GM19467 (cell line): ENCODE measurements around the gene PRDM16.

Source experiments
- ATAC-seq: cut with Tn5 transposase; IDR thresholded peaks from one replicate; pipeline ENCODE4 v1.9.1; 2021; ENCODE audit warnings: mild to moderate bottlenecking, moderate library complexity; ENCODE audit not compliant: unreplicated experiment

Gene PRDM16

DNA sequence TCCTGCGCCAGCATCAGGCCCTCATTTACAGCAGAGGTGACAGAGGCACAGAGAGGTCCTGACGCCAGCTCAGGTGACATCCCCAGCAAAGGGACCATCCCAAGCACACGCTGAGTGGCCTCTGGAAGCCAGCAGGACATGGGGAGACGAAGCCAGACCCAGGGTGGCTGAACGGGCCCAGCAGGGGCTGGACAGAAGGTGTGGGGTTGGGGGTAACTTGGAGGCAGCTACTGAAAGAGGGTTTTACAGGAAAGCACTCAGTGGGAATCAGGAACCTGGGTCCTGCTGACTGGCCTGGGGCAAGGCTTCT, 383.8 kb downstream of the PRDM16 start:
- ATAC-seq: no peak

DNA sequence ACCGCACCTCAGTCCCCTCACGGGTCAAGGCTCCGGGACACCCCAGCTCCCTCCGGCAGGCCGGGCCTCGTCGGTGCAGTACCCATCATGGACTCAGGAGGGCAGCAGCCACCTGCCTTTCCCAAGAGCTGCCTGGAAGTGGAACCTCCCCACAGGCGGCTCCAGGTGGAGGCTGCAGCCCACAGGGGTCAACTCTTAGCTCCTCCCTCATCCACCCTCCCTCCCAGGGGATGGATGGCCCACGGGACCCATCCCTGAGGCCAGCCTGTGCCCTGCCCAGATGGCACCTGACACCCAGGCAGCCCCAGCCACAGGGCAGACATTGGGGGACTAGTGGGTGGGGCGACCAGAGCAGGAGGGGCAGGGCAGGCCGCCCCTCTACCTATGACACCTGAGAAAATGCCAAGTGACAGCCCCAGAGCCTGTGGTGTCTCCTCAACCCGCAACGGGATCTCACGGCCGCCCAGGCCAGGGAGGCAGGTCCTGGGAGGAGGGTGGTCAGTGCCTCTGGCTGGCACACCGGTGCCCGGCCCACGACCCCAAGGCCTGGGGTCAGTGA, 384.3 kb downstream of the PRDM16 start:
- ATAC-seq: no peak

DNA sequence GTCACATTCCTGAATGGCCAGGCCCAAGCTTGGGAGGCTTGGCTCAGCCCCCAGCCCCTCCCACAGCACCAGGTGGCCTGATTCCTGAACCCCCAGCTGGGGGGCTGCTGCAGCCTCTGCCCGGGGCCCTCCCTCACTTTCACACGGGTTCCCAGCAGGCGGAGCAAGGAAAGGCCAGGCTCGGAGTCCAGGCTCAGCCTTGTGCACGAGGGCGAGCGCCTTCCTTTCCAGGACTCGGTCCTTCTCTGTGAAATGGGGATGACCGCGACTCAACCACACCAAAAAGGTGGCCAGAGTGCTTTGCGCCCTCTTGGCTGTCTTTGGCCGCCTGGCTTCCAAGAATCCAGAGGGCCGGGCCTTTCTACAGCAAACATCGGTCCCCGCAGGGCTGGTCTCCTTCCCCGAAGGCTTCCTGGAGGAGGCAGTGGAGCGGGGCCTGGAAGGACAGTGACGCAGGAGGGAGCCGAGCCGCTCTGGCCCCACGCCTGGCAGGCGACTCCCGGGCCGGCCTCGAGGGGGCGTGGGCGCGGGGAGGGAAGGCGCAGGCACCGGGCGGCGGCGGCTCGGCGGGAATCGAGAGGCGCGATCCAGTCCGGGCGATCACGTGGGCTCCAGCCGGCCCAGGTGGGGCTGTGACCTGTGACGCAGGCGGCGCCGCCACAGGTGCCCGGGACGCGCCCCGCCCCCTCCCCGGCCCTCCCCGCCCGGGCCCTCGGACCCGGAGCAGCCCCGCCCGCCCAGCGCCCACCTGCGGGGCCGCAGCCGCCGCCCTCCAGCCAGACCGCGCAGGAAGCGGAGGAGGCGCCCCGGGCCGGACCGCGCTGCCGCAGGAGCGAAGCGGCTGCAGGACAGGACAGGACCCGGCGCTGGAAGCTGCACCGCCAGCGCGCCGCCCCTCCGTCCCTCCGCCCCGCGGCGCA, 385.1 kb downstream of the PRDM16 start, which contains the start of gene ARHGEF16:
TSS of gene ARHGEF16 (plus strand) at position 775 of the 920 bp plus-strand sequence. CDS start 8,420 bp downstream, outside the sequence.
- no peak for ATAC-seq

DNA sequence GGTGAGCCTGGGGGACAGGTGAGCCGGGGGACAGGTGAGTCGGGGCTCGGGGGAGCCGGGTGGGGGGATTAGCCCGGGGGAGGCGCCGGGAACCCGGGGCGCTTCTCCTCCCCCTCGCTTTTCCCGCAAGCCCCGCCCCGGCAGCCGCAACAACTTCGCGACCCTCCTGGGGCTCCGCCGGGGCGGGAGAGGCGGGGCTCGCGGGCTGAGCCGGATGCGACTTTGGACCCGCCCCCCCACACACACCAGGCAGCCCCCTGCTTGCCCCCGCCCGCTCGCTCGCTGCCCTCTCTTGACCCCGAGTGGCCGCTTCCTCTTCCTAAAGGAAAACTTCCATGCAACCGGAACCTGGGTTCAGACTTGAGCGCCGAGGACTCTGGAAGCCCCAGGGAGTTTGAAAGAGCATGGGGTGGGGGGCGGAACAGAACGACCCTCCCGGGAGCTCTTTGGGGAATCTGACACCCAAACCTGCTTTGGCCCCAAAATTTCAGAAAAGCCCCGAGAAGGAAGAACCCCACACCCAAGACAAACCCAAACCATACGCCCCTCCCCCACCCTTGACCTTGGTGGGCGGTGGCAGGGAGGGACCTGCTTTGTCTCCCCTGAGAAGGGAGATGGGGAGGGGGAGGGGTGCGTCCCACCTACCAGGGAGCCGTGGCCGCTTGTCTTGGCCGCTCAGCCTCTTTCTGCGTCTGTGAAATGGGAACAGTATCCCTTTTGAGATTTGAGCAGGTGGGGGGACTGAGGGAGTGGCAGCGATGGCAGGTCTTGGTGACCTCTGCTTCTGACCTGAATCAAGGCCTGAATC, 386.0 kb downstream of the PRDM16 start:
- no peak for ATAC-seq

DNA sequence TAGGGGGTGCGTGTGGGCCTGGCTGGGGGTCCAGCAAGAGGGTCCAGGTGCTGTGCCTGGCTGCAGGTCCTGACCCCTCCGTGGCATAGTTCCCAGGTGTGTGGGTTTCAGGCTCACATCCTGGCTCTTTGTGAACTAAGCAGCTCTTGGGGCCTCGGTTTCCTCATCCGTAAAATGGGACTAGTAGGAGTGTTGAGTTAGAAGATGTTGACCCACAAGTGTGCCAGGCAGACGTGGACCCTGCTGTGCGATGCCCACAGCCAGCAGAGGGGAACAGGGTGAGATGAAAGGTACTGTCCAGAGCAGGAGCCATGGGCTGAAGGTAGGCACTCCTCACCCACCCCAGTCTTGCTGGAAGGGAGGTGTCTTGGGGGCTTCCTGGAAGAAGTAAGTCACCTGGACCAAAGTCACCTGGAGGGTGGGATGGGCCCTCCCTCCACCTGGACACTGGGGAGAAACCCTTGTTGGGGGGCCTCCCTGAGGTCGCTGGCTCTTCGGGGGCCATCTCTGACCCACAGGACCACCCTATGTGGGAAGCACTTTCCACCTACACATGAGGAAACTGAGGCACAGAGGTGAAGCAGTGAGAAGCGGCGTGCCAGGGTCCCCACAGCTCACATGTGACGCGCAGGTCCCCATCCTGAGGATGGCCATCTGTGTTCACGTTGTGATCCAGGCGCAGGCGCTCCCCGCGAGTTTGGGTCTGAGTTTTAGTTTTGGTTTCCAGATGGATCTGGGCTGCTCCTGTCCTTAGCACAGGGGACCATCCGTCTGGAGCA, 386.9 kb downstream of the PRDM16 start:
- no peak for ATAC-seq

DNA sequence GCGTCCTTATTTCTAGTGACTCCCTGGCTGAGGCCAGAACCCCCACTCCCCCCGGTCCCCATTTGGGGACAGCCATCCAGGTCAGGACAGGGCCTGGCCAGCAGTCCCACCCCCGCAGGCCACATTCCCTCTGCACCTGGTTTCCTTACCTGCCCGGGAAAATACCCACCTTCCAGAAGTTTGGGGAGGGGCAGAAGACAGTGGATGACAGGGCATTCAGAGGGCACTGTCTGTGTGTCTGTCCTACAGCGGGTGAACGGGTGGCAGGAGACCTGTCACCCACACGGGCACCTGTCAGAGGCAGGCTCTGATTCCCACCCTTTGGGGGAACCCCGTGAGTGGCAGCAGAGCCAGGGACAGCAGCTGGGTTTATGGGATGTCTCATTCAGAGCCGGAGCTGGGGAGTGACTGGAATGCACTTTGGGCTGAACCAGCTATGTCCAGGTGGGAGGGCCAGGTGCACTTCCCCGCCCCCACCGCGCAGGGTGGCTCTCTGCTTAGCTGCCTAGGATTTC, 387.5 kb downstream of the PRDM16 start:
- ATAC-seq: no peak

DNA sequence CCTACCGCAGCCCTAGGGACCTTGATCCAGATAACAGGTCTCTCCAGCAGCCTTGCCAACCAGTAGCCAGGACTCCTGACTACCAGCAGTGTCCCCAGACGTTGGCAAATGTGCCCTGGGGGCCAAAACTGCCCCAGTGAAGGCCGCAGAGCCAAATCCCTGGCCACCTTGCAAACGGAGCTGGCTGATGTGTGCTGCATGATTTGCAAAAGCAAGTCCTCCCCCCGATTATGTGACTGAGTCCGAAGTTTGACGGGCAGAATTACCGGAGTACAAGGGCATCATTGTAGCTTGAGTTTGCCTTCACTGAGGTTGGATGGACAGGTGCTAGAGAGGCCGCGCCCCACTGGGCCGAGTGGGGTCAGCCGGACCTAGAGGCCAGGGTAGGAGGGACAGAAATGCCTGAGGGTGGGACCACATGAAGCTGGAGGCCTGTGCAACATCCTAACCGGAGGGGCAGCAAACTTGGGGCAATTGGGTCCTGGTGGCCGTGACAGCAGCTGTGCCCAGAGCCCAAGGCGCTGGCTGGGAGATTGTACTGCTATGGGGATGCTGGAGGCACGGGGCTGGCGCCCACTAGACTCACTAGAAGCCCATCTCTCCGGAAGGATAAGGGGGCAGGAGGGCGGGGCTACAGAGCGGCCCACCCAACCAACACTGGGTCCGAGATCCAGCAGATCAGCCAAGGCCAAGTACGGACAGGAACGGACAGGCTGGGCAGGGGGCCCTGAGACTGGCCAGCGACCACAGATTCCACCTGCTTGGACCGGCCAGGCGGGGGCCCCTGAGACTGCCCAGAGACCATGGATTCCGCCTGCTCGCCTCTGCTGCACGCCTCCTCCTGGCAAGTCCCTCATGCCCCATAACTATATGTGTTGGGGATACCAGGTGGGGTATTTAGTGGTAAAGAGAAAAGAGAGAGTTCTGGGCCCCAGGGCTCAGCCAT, 388.2 kb downstream of the PRDM16 start:
- ATAC-seq: no peak

DNA sequence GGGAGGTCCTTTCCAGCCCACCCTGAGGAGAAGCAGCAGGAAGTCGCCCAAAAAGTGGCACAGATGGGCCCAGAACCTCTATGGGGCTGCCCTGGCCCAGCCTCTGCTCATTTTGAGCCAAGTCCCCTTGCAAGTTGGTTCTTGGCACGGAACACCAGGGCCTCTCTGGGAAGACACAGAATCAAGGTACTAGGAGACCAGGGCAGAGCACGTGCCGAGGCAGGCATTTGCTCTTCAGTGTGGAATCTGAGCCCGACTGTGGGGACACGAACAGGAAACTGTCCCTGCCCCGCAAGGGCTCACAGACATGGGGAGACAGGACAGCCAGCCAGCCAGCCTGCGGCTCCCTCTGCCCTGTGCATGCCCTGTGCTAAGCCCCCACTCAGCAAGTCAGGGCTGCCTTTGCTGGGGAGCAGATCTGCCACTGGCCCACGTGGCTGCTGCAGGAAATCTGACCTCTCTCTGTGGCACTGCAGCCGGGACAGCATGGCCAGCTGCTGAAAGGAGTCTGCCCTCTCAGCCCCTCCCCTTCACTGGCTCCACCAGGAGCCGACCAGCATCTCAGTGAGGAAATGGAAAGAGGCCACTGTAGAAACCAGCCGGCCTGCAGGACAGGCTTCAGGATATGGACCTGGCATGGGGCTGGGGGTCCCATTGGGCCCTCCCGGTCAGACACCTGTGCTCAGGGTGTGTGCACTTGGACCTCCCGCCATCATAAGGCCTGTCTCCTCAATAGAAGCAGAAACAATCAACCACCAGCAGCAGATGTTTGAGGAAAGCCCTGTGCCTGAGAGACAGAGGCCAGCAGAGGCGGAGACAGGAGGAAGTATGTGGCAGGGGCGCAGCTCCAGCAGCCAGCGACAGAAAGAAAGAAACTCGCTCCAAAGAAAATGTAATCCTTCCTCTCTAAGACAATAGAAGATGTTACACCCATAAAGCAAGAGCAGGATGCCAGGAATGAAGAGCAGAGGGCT, 389.2 kb downstream of the PRDM16 start:
- ATAC-seq: no peak

DNA sequence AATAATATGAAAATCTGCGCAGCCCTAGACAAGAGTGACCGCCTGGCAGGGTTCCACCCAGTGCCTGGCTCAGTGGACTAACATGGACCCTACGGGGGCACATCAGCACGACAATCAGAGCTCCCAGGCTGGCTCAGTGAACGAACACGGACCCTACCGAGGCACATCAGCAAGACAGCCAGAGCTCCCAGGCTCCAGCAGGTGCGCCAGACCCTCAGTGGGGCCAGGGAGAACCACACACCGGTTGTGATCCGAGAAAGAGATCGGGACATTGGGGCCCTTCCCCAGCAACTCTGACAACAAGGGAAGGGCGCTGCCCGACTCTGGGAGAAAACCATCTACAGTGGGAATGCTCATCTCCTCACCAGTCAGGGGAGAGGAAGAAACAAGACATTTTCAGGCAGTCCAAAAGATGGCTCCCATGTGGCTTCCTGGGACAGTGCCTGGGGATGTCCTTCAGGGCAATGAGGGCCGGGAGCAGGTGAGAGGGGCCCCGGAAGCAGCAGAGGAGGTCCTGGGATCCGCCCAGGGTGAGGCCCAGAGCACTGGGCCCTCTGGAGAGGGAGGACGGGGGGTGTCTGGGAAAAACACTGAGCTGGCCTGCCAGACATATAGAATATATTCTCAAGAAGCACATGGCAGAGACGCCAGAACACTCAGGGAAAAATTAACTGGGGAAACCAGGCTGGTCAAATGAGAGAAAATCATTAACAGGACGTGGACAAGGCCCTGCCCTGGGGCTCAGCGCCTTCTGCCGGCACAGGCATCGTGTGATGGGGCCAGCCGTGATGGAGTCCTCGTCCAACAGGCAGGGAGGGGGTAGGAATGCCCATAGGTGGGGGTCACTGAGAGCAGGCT, 390.3 kb downstream of the PRDM16 start:
- ATAC-seq: no peak

DNA sequence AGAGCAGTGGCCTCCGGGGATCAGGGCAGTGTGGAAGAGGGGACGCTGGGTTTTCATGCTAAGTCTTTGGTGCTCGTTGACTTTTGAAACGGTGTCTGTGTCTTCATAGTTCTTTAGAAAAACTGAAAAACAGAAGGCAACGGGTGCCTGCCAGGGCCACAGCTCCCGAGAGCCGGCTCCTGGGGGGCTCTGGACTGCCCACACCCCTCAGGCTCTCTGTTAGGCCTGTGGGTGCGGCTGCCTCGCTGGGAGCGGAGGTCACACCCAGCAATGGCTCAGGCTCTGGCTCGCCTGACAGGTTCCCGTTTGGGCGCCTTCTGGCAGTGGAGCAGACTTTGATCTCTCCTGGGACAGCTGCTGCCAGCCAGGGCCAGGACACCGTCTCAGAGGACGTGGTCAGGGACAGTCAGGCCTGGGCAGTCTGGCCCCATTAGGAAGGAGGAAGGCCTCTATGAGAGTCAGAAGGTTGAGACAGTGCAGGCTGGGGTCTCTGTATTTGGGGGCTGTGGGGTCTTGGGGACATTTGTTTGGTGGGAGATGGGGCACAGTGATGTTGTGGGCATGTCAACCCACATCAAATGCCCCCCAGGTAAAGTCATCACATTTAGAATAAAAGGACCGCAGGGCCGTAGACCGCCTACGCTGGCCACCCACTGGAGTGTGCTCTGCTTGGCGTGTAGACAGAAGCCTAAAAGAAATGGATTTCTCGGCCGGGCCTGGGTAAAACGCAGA, 391.1 kb downstream of the PRDM16 start:
- no peak for ATAC-seq

DNA sequence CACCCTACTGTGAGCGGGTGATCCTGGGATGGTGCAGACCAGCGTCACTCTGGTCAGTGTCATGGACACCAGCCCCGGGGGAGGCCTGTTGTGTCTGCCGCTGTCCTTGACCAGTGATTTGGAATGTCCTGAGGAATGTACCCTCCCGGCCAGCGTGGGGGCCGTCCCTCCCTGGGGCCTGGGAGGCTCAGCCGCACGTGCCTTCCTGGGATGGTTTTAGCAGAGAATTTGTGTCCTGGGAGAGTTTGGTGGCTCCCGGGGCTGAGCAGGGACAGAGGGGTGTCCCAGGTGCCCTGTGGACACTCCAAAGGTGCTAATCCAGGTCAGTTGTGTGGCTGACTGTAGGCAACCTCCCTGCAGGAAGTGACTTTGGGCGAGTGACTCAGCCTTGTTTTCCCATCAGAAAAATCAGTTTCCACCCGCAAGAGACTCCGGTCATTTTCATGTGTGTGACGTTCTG, 391.7 kb downstream of the PRDM16 start:
- ATAC-seq: no peak

DNA sequence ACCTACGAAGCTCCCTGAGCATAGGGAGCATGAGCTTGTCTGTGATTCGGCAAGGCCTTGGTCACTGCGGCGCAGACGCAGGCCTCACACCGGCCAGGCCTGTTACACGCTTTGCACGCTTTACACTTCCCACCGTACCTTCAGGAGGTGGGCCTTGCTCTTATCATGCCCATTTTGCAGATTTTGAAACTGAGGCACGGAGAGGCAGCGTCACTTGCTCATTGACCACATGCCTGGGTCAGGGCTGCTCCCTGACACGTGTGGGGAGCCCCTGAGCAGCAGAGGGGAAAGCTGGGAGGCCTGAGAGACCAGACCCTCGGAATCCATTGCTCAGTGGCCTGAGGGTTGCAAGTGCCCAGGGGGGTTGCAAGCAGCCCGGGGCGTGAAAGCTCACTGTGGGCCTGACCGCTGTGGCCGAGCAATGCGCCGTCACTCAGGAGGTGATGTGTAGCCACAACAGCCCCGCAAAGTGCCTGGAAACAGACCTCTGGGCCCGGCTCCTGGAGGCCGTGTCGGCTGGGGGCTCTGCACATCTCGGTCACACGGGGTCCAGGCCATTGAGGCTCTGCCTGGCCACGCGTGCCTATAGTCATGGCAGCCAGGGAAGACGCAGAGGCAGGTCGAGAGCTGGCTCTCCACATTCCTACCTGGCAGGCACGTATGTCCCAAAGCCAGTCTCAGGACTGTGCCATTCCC, 392.4 kb downstream of the PRDM16 start:
- ATAC-seq: no peak

DNA sequence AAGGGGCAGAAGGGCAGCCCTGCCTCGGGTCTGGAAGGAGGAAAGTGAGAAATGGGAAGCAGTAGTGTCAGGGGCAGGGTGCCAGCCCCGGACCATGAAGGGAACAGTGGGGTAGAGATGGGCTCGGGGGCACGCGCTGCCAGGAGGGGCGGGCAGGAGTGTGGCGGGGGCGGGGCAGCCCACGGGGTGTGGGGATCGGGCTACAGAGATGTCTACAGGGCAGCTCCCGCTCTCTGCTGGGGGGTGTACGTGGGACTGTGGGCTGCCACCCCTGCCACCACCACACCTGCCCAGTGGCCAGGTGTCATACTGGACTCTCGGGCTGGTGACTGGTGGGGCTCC, 392.9 kb downstream of the PRDM16 start:
- ATAC-seq: no peak

DNA sequence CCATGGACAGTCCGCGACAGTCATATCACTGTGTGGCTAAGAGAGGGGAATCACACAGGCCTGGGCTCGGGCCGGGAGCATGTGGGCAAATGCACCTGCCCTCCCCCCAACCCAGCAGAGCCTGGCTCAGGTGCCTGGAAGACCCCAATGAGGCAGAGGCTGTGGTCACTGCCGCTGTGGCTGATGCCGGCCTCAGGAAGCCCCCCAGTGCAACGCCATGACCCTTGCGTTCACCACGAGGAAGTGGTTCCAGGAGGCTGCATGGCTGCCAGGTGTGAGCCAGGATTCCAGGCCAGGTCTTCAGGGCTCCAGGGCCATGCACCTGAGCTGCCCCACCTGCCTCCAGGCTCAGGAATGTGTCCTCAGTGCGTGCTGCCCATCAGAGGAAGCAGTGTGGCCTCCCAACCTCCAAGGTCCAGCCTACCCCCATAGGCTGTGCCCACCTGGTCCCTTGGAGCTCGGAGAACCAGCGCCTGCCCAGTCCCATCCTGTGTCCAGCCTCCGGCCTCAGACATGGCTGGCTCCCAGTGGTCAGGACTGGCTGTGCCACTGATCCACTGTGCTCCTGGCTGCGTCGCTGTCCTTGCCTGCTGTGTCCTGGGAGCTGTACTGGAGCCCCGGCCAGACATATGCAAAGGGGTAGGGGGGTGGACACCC, 393.5 kb downstream of the PRDM16 start:
- no peak for ATAC-seq

DNA sequence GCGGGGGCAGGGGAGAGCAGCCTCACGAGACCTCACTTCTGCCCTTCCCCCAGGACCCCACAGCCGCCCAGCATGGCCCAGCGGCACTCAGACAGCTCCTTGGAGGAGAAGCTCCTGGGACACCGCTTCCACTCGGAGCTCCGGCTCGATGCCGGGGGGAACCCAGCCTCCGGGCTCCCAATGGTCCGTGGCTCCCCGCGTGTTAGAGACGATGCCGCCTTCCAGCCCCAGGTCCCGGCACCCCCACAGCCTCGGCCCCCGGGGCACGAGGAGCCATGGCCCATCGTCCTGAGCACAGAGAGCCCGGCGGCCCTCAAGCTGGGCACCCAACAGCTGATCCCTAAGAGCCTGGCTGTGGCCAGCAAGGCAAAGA, 394.0 kb downstream of the PRDM16 start:
- no peak for ATAC-seq

DNA sequence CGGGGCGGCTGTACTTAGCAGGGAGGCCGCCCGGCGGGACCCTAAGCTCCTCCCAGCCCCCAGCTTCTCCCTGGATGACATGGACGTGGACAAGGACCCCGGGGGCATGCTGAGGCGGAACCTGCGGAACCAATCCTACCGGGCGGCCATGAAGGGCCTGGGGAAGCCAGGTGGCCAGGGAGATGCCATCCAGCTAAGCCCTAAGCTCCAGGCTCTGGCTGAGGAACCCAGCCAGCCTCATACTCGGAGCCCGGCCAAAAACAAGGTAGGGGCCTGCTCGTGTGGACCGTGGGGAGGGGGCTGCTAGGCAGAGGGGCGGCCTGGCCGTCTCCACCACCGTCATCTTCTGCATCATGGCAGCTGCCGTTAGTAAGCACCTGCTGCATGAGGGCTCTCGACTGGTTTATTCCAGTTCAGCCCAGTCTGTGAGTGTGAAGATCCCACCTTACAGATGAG, 394.4 kb downstream of the PRDM16 start:
- ATAC-seq: no peak
